ENCODE results near the gene CD207. TPM values are rescaled to one million over a fixed set of nuclear protein-coding genes. Genes with fewer than 3 reads are reported as not detected.
"Not testable (repeated sequence)": the region's sequence is repeated elsewhere in the genome, so short reads cannot be mapped to it uniquely, and the experiment has no call there.

CD207 gene
- total and polyA plus RNA-seq, 7 donors = 0.06 to 0.71 (median 0.27) TPM; not detected in 4

GRCh38 chr2:70801607-70802263 is 33.9 kb downstream of the CD207 start:
- Histone ChIP-seq H3K4me3 (no peak overlapping the region), H3K36me3 (no peaks in the 10 kb centered on the region), H3K27me3 (peaks cover 0 to 3% (median 0%) of the 10 kb centered on the region in 3 donors), H3K4me1 (no peaks in the 10 kb centered on the region), H3K9me3 (peaks cover 0 to 3% (median 1%) of the 10 kb centered on the region in 4 donors), H3K27ac (no peak overlapping the region)
- intact Hi-C loops (cut with DNase I) = no loop called here
- 75% methylated on average over 10 of the region's 10 CpGs for WGBS, 2 donors
- DNase-seq = no peak
- no peak for TF ChIP-seq POLR2AphosphoS5 (IDR thresholded peaks at IDR 0.05)
- no peak for TF ChIP-seq CTCF (IDR thresholded peaks at IDR 0.05)
- TF ChIP-seq EP300 (IDR thresholded peaks at IDR 0.05) = no peak
- no peak for TF ChIP-seq POLR2A (IDR thresholded peaks at IDR 0.05)

- H3K4me1 ChIP-seq = no peaks in the 10 kb centered on the region
- H3K9me3 ChIP-seq = peaks cover 0 to 3% (median 1%) of the 10 kb centered on the region in 4 donors
- no peaks in the 10 kb centered on the region for H3K36me3 ChIP-seq
- no peak overlapping the region for H3K4me3 ChIP-seq
- intact Hi-C loops (cut with DNase I) = no loop called here
- TF ChIP-seq CTCF (IDR thresholded peaks at IDR 0.05) = no peak
- TF ChIP-seq POLR2AphosphoS5 (IDR thresholded peaks at IDR 0.05) = no peak
- TF ChIP-seq EP300 (IDR thresholded peaks at IDR 0.05) = no peak
- no peak for TF ChIP-seq POLR2A (IDR thresholded peaks at IDR 0.05)
- peaks cover 0 to 3% (median 0%) of the 10 kb centered on the region in 3 donors for H3K27me3 ChIP-seq
- no peak for DNase-seq
- WGBS, 2 donors = 85 to 89% methylated on average over 2 of the region's 2 CpGs
- H3K27ac ChIP-seq = no peak overlapping the region
Observed at GRCh38 chr2:70799706-70800105, 35.9 kb downstream of the CD207 start.

GRCh38 chr2:70797996-70798395 is 37.6 kb downstream of the CD207 start:
- H3K27ac ChIP-seq; DNase-seq; H3K4me1 ChIP-seq; intact Hi-C loops (cut with DNase I); H3K4me3 ChIP-seq; H3K27me3 ChIP-seq; H3K9me3 ChIP-seq; H3K36me3 ChIP-seq: not testable (repeated sequence)
- WGBS, 2 donors = 79 to 85% methylated on average over 3 of the region's 3 CpGs

GRCh38 chr2:70797506-70797905 is 38.1 kb downstream of the CD207 start:
- peaks cover 0 to 3% (median 1%) of the 10 kb centered on the region in 4 donors for H3K9me3 ChIP-seq
- no peak for TF ChIP-seq POLR2A (IDR thresholded peaks at IDR 0.05)
- TF ChIP-seq CTCF (IDR thresholded peaks at IDR 0.05) = no peak
- TF ChIP-seq POLR2AphosphoS5 (IDR thresholded peaks at IDR 0.05) = no peak
- no peak for TF ChIP-seq EP300 (IDR thresholded peaks at IDR 0.05)
- WGBS, 2 donors = 49 to 53% methylated on average over 2 of the region's 2 CpGs

GRCh38 chr2:70796262-70796661 is 39.4 kb downstream of the CD207 start:
- intact Hi-C loops (cut with DNase I) = no loop called here

More at GRCh38 chr2:70797506-70797905, 38.1 kb downstream of the CD207 start:
- Histone ChIP-seq H3K4me3 (no peak overlapping the region), H3K27ac (no peak overlapping the region), H3K27me3 (peaks cover 0 to 3% (median 0%) of the 10 kb centered on the region in 3 donors), H3K36me3 (no peaks in the 10 kb centered on the region), H3K4me1 (no peaks in the 10 kb centered on the region)
- intact Hi-C loops (cut with DNase I) = no loop called here
- DNase-seq = no peak

More at GRCh38 chr2:70796262-70796661, 39.4 kb downstream of the CD207 start:
- H3K27ac ChIP-seq = no peak overlapping the region
- peaks cover 0 to 12% (median 8%) of the 10 kb centered on the region in 3 donors for H3K27me3 ChIP-seq
- no peak for DNase-seq
- TF ChIP-seq EP300 (IDR thresholded peaks at IDR 0.05) (no peak), POLR2AphosphoS5 (IDR thresholded peaks at IDR 0.05) (no peak), CTCF (IDR thresholded peaks at IDR 0.05) (no peak), POLR2A (IDR thresholded peaks at IDR 0.05) (no peak)
- peaks cover 0 to 3% (median 1%) of the 10 kb centered on the region in 4 donors for H3K9me3 ChIP-seq
- no peaks in the 10 kb centered on the region for H3K4me1 ChIP-seq
- WGBS, 2 donors = 81 to 88% methylated on average over 1 of the region's 1 CpG
- H3K4me3 ChIP-seq = no peak overlapping the region
- no peaks in the 10 kb centered on the region for H3K36me3 ChIP-seq

All from sigmoid colon (tissue), 7 donors.